K562 (cell line): ENCODE data around the gene RUNDC1. TPM values are rescaled to one million over a fixed set of nuclear protein-coding genes. Genes with fewer than 3 reads are reported as not detected.

Experiments
- CHD7 ChIP-seq: fragments of 200-600 bp; sonication (generic); IDR thresholded peaks from one replicate; pipeline ENCODE4 v1.6.1; 2012; ENCODE audit warnings: mild to moderate bottlenecking, low read depth, low read length, inconsistent platforms
- CLOCK ChIP-seq: fragments of 250-450 bp; sonication (Bioruptor Pico); IDR thresholded peaks from 2 replicates; pipeline ENCODE4 v1.4.0; 2020; ENCODE audit warnings: mild to moderate bottlenecking, moderate library complexity, borderline replicate concordance
- DACH1 ChIP-seq: fragments of 450-650 bp; IDR thresholded peaks from 2 replicates; pipeline ENCODE4 v1.6.1; 2018; ENCODE audit not compliant: partially characterized antibody
- GTF2E2 ChIP-seq: fragments of 200-800 bp; sonication (Bioruptor generic); IDR thresholded peaks from 2 replicates; pipeline ENCODE4 v1.6.1; 2016; ENCODE audit warnings: missing genetic modification characterization, missing compliant biosample characterization
- MBD2 ChIP-seq: sonication (generic); IDR thresholded peaks from 2 replicates; pipeline ENCODE4 v1.6.1; 2016; ENCODE audit warnings: low read depth, borderline replicate concordance
- NCOA4 ChIP-seq: fragments of 450-650 bp; IDR thresholded peaks from 2 replicates; pipeline ENCODE4 v1.6.1; 2018; ENCODE audit warnings: mild to moderate bottlenecking; ENCODE audit not compliant: partially characterized antibody
- POU5F1 ChIP-seq: fragments of 150-350 bp; IDR thresholded peaks from 2 replicates; pipeline ENCODE4 v1.6.1; 2014; ENCODE audit warnings: borderline replicate concordance, low read length, low read depth, mild to moderate bottlenecking; ENCODE audit not compliant: partially characterized antibody
- RBM34 ChIP-seq: fragments of 200-400 bp; formaldehyde crosslinking; IDR thresholded peaks from 2 replicates; pipeline ENCODE4 v1.6.1; 2018; ENCODE audit warnings: low read length, borderline replicate concordance; ENCODE audit not compliant: insufficient read depth
- RUNX1 ChIP-seq: sonication (generic); IDR thresholded peaks from 2 replicates; pipeline ENCODE4 v1.6.1; 2016; ENCODE audit warnings: antibody characterized with exemption, low read depth
- TFAM ChIP-seq: fragments of 250-450 bp; sonication (Bioruptor Pico); conservative IDR thresholded peaks from 2 replicates; pipeline ENCODE4 v1.5.0; 2021; ENCODE audit warnings: mild to moderate bottlenecking, moderate library complexity
- ZNF165 ChIP-seq: fragments of 250-450 bp; sonication (Bioruptor Pico); IDR thresholded peaks from 2 replicates; pipeline ENCODE4 v1.4.0; 2020; ENCODE audit warnings: borderline replicate concordance
- ZNF263 ChIP-seq: sonication (generic); formaldehyde crosslinking; IDR thresholded peaks from 2 replicates; pipeline ENCODE4 v1.8.0; 2022; ENCODE audit warnings: mild to moderate bottlenecking, missing genetic modification reagents, borderline replicate concordance
- ZNF644 ChIP-seq: fragments of 200-800 bp; sonication (Bioruptor generic); IDR thresholded peaks from 2 replicates; pipeline ENCODE4 v1.6.1; 2016; ENCODE audit warnings: low read depth, missing genetic modification characterization, missing compliant biosample characterization
- polyA plus RNA-seq, 8 experiments: library from polyadenylated mRNA; depleted of rRNA in 4 of 8; stranded (reverse) in 5 of 8; unstranded in 3 of 8; fragments of >200 nt; fragmentation: Nextera tagmentation in 2 of 8; fragmentation: Illumina TruSeq in 1 of 8; extraction: Ambion mirVana in 2 of 8; extraction: Trizol in 1 of 8; gene quantifications; 2 replicates each; pipeline versions ENCODE4 v1.2.1 to v1.2.3, GENCODE V29; 2011 to 2014; ENCODE audit warnings: inconsistent platforms in 1 of 8, missing spikeins in 1 of 8
- total RNA-seq, 7 experiments: library from RNA; depleted of rRNA in 6 of 7; stranded (reverse); fragments of >200 nt in 6 of 7; fragmentation: Illumina TruSeq in 2 of 7; extraction: Trizol in 2 of 7; gene quantifications; 2 replicates each; pipeline versions ENCODE4 v1.2.1 to v1.2.3, GENCODE V29; 2011 to 2021; ENCODE audit warnings: low replicate concordance in 1 of 7
- TF ChIP-seq, protein P1 (sequence below): fragments of 450-650 bp; IDR thresholded peaks from 2 replicates; pipeline ENCODE4 v1.6.1; 2016; ENCODE audit warnings: low read depth, mild to moderate bottlenecking, moderate library complexity

Gene RUNDC1
- total and polyA plus RNA-seq, 9 of the 15 experiments (the other 6 are each of a cell fraction or from before 2014, with no cell fraction given), result 3.4 to 12.6 (median 9.4) TPM

GRCh38 chr17:43031666-43032065 lies 51.3 kb downstream of the RUNDC1 start (continued):
- TF ChIP-seq CHD7 (no peak), ZNF263 (CRISPR knock-in tag) (no peak), TFAM (CRISPR knock-in tag) (no peak), DACH1 (no peak), GTF2E2 (no peak), CLOCK (CRISPR knock-in tag) (no peak), ZNF165 (no peak), MBD2 (no peak), RBM34 (no peak), NCOA4 (no peak), ZNF644 (no peak), POU5F1 (no peak), RUNX1 (no peak)
- TF ChIP-seq, protein P1, sequence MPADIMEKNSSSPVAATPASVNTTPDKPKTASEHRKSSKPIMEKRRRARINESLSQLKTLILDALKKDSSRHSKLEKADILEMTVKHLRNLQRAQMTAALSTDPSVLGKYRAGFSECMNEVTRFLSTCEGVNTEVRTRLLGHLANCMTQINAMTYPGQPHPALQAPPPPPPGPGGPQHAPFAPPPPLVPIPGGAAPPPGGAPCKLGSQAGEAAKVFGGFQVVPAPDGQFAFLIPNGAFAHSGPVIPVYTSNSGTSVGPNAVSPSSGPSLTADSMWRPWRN, result no peak
